Activated B cell treated with CpG ODN at 0.5 μM for 24 hours (primary cell): ENCODE measurements around the gene ZBTB16. TPM values are rescaled to one million over a fixed set of nuclear protein-coding genes. Genes with fewer than 3 reads are reported as not detected.

Source experiments
- ATAC-seq: fragments of 200-7000 bp; cut with Tn5 transposase; one replicate; pipeline ENCODE4 v1.10.0; 2021; ENCODE audit warnings: low read depth, mild to moderate bottlenecking, moderate library complexity
- CTCF ChIA-PET: fragments of 350-600 bp; sonication (Branson Sonifier 250); formaldehyde crosslinking; loops from one replicate; lab custom pipeline; 2021; ENCODE audit warnings: antibody characterized with exemption; lab: Charles Lee
- POLR2A ChIA-PET: fragments of 350-600 bp; sonication (Branson Sonifier 250); formaldehyde crosslinking; loops from one replicate; lab custom pipeline; 2021; ENCODE audit warnings: antibody characterized with exemption; lab: Charles Lee
- DNase-seq: peaks from one replicate; pipeline ENCODE4 v3.0.0; 2022
- H3K27ac Mint-ChIP-seq: one replicate; pipeline ENCODE4 v1.8.0; 2020; ENCODE audit warnings: mixed read lengths
- H3K27me3 Mint-ChIP-seq: one replicate; pipeline ENCODE4 v1.8.0; 2021; ENCODE audit warnings: mixed read lengths
- H3K36me3 Mint-ChIP-seq: one replicate; pipeline ENCODE4 v1.8.0; 2021; ENCODE audit warnings: low read depth, mixed read lengths
- H3K4me1 Mint-ChIP-seq: one replicate; pipeline ENCODE4 v1.8.0; 2021; ENCODE audit warnings: mixed read lengths
- H3K4me3 Mint-ChIP-seq: one replicate; pipeline ENCODE4 v1.8.0; 2020; ENCODE audit warnings: mild to moderate bottlenecking, mixed read lengths
- H3K9me3 Mint-ChIP-seq: one replicate; pipeline ENCODE4 v1.8.0; 2020; ENCODE audit warnings: mixed read lengths
- CTCF ChIP-seq: fragments of 200-600 bp; IDR thresholded peaks from one replicate; pipeline ENCODE4 v1.8.0; 2022; ENCODE audit warnings: antibody characterized with exemption, mild to moderate bottlenecking
- intact Hi-C: fragments of 100-400 bp; cut with micrococcal nuclease; formaldehyde crosslinking; loops from one replicate; pipeline ENCODE4 v1.15.1; 2024
- total RNA-seq: library from RNA; stranded (reverse); gene quantifications from 2 replicates; pipeline ENCODE4 v1.2.3, GENCODE V29; 2022

The ZBTB16 gene
- total RNA-seq, 1 donor from 2014 or later: 2.5 TPM

GRCh38 chr11:114132944-114133394 lies 73.5 kb downstream of the ZBTB16 start:
- H3K27ac Mint-ChIP-seq: no peak overlapping the region
- H3K36me3 Mint-ChIP-seq: no peaks in the 10 kb centered on the region
- intact Hi-C loops: no loop called here
- DNase-seq (no peak), ATAC-seq (no peak)
- no peak overlapping the region for H3K4me3 Mint-ChIP-seq
- H3K9me3 Mint-ChIP-seq: no peaks in the 10 kb centered on the region
- H3K27me3 Mint-ChIP-seq: peaks cover 10% of the 10 kb centered on the region
- ChIA-PET POLR2A (no interaction called here), CTCF (interaction anchor here (1.3 kb wide), 1 partner anchor 236 kb away, joined by 3 read pairs; no protein-coding TSS in a partner anchor)
- no peak for TF ChIP-seq CTCF
- H3K4me1 Mint-ChIP-seq: peaks cover 29% of the 10 kb centered on the region

GRCh38 chr11:114133548-114134329 lies 74.2 kb downstream of the ZBTB16 start:
- DNase-seq (no peak), ATAC-seq (no peak)
- ChIA-PET POLR2A (no interaction called here), CTCF (interaction anchor here (1.0 to 1.3 kb wide), 3 partner anchors 47 to 237 kb away, joined by 3 read pairs; no protein-coding TSS in a partner anchor)
- intact Hi-C loops: no loop called here
- H3K9me3 Mint-ChIP-seq: no peaks in the 10 kb centered on the region
- H3K27me3 Mint-ChIP-seq: peaks cover 5% of the 10 kb centered on the region
- no peak overlapping the region for H3K4me3 Mint-ChIP-seq
- peaks cover 36% of the 10 kb centered on the region for H3K4me1 Mint-ChIP-seq
- H3K27ac Mint-ChIP-seq: no peak overlapping the region
- no peaks in the 10 kb centered on the region for H3K36me3 Mint-ChIP-seq
- no peak for TF ChIP-seq CTCF

- Mint-ChIP-seq H3K9me3 (no peaks in the 10 kb centered on the region), H3K36me3 (no peaks in the 10 kb centered on the region), H3K4me1 (peaks cover 48% of the 10 kb centered on the region), H3K4me3 (no peak overlapping the region), H3K27ac (no peak overlapping the region), H3K27me3 (peaks cover 6% of the 10 kb centered on the region)
- intact Hi-C loops: no loop called here
- no peak for DNase-seq
- ChIA-PET POLR2A (no interaction called here), CTCF (interaction anchor here (1.0 to 1.2 kb wide), 2 partner anchors 46 to 126 kb away, joined by 3 read pairs; no protein-coding TSS in a partner anchor)
- ATAC-seq: no peak
- TF ChIP-seq CTCF: no peak
Measured at GRCh38 chr11:114134870-114135269, 75.4 kb downstream of the ZBTB16 start.

GRCh38 chr11:114135737-114136151 lies 76.2 kb downstream of the ZBTB16 start:
- Mint-ChIP-seq H3K4me1 (peaks cover 52% of the 10 kb centered on the region), H3K9me3 (no peaks in the 10 kb centered on the region), H3K27ac (no peak overlapping the region), H3K36me3 (no peaks in the 10 kb centered on the region), H3K4me3 (no peak overlapping the region), H3K27me3 (peaks cover 12% of the 10 kb centered on the region)
- no peak for TF ChIP-seq CTCF
- ATAC-seq (no peak), DNase-seq (no peak)
- POLR2A ChIA-PET: no interaction called here
- CTCF ChIA-PET: no interaction called here
- intact Hi-C loops: no loop called here
